H1 (cell line): ENCODE results near the gene CCDC157. TPM values are rescaled to one million over a fixed set of nuclear protein-coding genes. Genes with fewer than 3 reads are reported as not detected.

Experiments
- BRCA1 ChIP-seq: IDR thresholded peaks from 2 replicates; pipeline ENCODE4 v1.6.1; 2012; ENCODE audit warnings: low read depth, low read length, improper control_type of control experiment
- CBX8 ChIP-seq: fragments of 300-800, 300-1000 bp; sonication (generic); IDR thresholded peaks from 2 replicates; pipeline ENCODE4 v1.7.1; 2016; ENCODE audit warnings: low read depth, low read length, borderline replicate concordance
- FOSL1 ChIP-seq: IDR thresholded peaks from 2 replicates; pipeline ENCODE4 v1.6.1; 2011; ENCODE audit warnings: mild to moderate bottlenecking, low read depth, low read length, moderate library complexity; ENCODE audit not compliant: insufficient read depth
- HDAC2 ChIP-seq, 2 experiments: fragments of 300-600 bp in 1 of 2; sonication (generic) in 1 of 2; IDR thresholded peaks; 2 replicates each; pipeline ENCODE4 v1.6.1; 2011 to 2012; ENCODE audit warnings: low read depth in 2 of 2, low read length in 2 of 2, mild to moderate bottlenecking in 2 of 2, moderate library complexity in 2 of 2, borderline replicate concordance in 1 of 2, inconsistent platforms in 1 of 2
- polyA plus RNA-seq, 7 experiments: library from polyadenylated mRNA; depleted of rRNA in 3 of 7; stranded (reverse) in 5 of 7; unstranded in 2 of 7; fragments of >200 nt in 5 of 7; fragments of 200-250 nt in 2 of 7; gene quantifications; 1 replicate in 5 of 7; 2 replicates in 1 of 7; 4 replicates in 1 of 7; pipeline versions ENCODE4 v1.2.1 to v1.2.3, GENCODE V29; 2011 to 2013; ENCODE audit warnings: missing spikeins in 2 of 7, mixed read lengths in 2 of 7
- total RNA-seq: library from RNA; stranded (reverse); fragmentation: NEBNext Ultra II Directional; extraction: Animal tissue kit (Norgen Biotek cat#: 25700); gene quantifications from 2 replicates; pipeline ENCODE4 v1.2.1, GENCODE V29; 2021
- TF ChIP-seq, protein P1 (sequence below), 3 experiments: IDR thresholded peaks; 1 replicate in 2 of 3; 2 replicates in 1 of 3; pipeline versions ENCODE4 v1.5.1 to v1.6.1; 2011; ENCODE audit warnings: low read length in 3 of 3, mild to moderate bottlenecking in 3 of 3, inconsistent platforms in 2 of 3, low read depth in 1 of 3, moderate library complexity in 1 of 3; ENCODE audit not compliant: insufficient read depth in 1 of 3; ENCODE audit errors: control extremely low read depth in 1 of 3
- TF ChIP-seq, protein P2 (sequence below): IDR thresholded peaks from 2 replicates; pipeline ENCODE4 v1.6.1; 2012; ENCODE audit warnings: inconsistent platforms
- TF ChIP-seq, protein P3 (sequence below): fragments of 300-600 bp; sonication (generic); IDR thresholded peaks from 2 replicates; pipeline ENCODE4 v1.7.1; 2012; ENCODE audit warnings: low read length, moderate library complexity, mild to moderate bottlenecking, inconsistent platforms; ENCODE audit not compliant: insufficient replicate concordance

Gene CCDC157
- total and polyA plus RNA-seq, 2 of the 8 experiments (the other 6 are each of a cell fraction or from before 2014, with no cell fraction given) = 4.1 to 8.4 TPM

GRCh38 chr22:30334646-30335045 lies 22.2 kb upstream of the CCDC157 start (continued):
- TF ChIP-seq, protein P1, sequence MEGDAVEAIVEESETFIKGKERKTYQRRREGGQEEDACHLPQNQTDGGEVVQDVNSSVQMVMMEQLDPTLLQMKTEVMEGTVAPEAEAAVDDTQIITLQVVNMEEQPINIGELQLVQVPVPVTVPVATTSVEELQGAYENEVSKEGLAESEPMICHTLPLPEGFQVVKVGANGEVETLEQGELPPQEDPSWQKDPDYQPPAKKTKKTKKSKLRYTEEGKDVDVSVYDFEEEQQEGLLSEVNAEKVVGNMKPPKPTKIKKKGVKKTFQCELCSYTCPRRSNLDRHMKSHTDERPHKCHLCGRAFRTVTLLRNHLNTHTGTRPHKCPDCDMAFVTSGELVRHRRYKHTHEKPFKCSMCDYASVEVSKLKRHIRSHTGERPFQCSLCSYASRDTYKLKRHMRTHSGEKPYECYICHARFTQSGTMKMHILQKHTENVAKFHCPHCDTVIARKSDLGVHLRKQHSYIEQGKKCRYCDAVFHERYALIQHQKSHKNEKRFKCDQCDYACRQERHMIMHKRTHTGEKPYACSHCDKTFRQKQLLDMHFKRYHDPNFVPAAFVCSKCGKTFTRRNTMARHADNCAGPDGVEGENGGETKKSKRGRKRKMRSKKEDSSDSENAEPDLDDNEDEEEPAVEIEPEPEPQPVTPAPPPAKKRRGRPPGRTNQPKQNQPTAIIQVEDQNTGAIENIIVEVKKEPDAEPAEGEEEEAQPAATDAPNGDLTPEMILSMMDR (IDR thresholded peaks at IDR 0.05; ENCODE audit: control extremely low read depth in 1 of 3, insufficient read depth in 1 of 3, low read depth in 1 of 3, low read length in 3 of 3) = no peak
- TF ChIP-seq, protein P2, sequence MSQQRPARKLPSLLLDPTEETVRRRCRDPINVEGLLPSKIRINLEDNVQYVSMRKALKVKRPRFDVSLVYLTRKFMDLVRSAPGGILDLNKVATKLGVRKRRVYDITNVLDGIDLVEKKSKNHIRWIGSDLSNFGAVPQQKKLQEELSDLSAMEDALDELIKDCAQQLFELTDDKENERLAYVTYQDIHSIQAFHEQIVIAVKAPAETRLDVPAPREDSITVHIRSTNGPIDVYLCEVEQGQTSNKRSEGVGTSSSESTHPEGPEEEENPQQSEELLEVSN = no peak
- no peak for TF ChIP-seq CBX8
- TF ChIP-seq, protein P3, sequence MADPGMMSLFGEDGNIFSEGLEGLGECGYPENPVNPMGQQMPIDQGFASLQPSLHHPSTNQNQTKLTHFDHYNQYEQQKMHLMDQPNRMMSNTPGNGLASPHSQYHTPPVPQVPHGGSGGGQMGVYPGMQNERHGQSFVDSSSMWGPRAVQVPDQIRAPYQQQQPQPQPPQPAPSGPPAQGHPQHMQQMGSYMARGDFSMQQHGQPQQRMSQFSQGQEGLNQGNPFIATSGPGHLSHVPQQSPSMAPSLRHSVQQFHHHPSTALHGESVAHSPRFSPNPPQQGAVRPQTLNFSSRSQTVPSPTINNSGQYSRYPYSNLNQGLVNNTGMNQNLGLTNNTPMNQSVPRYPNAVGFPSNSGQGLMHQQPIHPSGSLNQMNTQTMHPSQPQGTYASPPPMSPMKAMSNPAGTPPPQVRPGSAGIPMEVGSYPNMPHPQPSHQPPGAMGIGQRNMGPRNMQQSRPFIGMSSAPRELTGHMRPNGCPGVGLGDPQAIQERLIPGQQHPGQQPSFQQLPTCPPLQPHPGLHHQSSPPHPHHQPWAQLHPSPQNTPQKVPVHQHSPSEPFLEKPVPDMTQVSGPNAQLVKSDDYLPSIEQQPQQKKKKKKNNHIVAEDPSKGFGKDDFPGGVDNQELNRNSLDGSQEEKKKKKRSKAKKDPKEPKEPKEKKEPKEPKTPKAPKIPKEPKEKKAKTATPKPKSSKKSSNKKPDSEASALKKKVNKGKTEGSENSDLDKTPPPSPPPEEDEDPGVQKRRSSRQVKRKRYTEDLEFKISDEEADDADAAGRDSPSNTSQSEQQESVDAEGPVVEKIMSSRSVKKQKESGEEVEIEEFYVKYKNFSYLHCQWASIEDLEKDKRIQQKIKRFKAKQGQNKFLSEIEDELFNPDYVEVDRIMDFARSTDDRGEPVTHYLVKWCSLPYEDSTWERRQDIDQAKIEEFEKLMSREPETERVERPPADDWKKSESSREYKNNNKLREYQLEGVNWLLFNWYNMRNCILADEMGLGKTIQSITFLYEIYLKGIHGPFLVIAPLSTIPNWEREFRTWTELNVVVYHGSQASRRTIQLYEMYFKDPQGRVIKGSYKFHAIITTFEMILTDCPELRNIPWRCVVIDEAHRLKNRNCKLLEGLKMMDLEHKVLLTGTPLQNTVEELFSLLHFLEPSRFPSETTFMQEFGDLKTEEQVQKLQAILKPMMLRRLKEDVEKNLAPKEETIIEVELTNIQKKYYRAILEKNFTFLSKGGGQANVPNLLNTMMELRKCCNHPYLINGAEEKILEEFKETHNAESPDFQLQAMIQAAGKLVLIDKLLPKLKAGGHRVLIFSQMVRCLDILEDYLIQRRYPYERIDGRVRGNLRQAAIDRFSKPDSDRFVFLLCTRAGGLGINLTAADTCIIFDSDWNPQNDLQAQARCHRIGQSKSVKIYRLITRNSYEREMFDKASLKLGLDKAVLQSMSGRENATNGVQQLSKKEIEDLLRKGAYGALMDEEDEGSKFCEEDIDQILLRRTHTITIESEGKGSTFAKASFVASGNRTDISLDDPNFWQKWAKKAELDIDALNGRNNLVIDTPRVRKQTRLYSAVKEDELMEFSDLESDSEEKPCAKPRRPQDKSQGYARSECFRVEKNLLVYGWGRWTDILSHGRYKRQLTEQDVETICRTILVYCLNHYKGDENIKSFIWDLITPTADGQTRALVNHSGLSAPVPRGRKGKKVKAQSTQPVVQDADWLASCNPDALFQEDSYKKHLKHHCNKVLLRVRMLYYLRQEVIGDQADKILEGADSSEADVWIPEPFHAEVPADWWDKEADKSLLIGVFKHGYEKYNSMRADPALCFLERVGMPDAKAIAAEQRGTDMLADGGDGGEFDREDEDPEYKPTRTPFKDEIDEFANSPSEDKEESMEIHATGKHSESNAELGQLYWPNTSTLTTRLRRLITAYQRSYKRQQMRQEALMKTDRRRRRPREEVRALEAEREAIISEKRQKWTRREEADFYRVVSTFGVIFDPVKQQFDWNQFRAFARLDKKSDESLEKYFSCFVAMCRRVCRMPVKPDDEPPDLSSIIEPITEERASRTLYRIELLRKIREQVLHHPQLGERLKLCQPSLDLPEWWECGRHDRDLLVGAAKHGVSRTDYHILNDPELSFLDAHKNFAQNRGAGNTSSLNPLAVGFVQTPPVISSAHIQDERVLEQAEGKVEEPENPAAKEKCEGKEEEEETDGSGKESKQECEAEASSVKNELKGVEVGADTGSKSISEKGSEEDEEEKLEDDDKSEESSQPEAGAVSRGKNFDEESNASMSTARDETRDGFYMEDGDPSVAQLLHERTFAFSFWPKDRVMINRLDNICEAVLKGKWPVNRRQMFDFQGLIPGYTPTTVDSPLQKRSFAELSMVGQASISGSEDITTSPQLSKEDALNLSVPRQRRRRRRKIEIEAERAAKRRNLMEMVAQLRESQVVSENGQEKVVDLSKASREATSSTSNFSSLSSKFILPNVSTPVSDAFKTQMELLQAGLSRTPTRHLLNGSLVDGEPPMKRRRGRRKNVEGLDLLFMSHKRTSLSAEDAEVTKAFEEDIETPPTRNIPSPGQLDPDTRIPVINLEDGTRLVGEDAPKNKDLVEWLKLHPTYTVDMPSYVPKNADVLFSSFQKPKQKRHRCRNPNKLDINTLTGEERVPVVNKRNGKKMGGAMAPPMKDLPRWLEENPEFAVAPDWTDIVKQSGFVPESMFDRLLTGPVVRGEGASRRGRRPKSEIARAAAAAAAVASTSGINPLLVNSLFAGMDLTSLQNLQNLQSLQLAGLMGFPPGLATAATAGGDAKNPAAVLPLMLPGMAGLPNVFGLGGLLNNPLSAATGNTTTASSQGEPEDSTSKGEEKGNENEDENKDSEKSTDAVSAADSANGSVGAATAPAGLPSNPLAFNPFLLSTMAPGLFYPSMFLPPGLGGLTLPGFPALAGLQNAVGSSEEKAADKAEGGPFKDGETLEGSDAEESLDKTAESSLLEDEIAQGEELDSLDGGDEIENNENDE = no peak
- no peak for TF ChIP-seq FOSL1
- no peak for TF ChIP-seq BRCA1
- no peak for TF ChIP-seq HDAC2 (IDR thresholded peaks at IDR 0.05; ENCODE audit: borderline replicate concordance in 1 of 2, low read depth in 2 of 2, low read length in 2 of 2)
- TF ChIP-seq, all 59 proteins: peak for 0
